WTC11 (cell line): Measurements from ENCODE around the gene SERPINB12.

Source experiments
- ATF1 ChIP-seq: sonication (generic); formaldehyde crosslinking; IDR thresholded peaks from 2 replicates; pipeline ENCODE4 v1.8.1; 2023; ENCODE audit warnings: mild to moderate bottlenecking, moderate library complexity, missing genetic modification reagents
- EMX1 ChIP-seq: fragments of 250-450 bp; sonication (Bioruptor Pico); IDR thresholded peaks from 2 replicates; pipeline ENCODE4 v1.8.0; 2021; ENCODE audit warnings: mild to moderate bottlenecking
- KAT7 ChIP-seq: sonication (generic); formaldehyde crosslinking; IDR thresholded peaks from 2 replicates; pipeline ENCODE4 v1.8.1; 2023; ENCODE audit warnings: missing genetic modification reagents, mild to moderate bottlenecking, borderline replicate concordance
- NFYB ChIP-seq: sonication (generic); formaldehyde crosslinking; conservative IDR thresholded peaks from 2 replicates; pipeline ENCODE4 v1.8.0; 2022; ENCODE audit warnings: low read depth, missing genetic modification reagents
- NR2C2 ChIP-seq: sonication (generic); formaldehyde crosslinking; IDR thresholded peaks from 2 replicates; pipeline ENCODE4 v1.8.0; 2022; ENCODE audit warnings: mild to moderate bottlenecking, missing genetic modification reagents
- ZNF263 ChIP-seq: sonication (generic); formaldehyde crosslinking; IDR thresholded peaks from 2 replicates; pipeline ENCODE4 v1.8.1; 2022; ENCODE audit warnings: low read depth, mild to moderate bottlenecking, moderate library complexity, missing genetic modification reagents
- TF ChIP-seq, protein P1 (sequence below): fragments of 200-600 bp; IDR thresholded peaks from 2 replicates; pipeline ENCODE4 v1.8.0; 2022; ENCODE audit warnings: antibody characterized with exemption
- TF ChIP-seq, protein P2 (sequence below): sonication (generic); formaldehyde crosslinking; IDR thresholded peaks from 2 replicates; pipeline ENCODE4 v1.8.1; 2022; ENCODE audit warnings: low read depth, mild to moderate bottlenecking, moderate library complexity, missing genetic modification reagents, borderline replicate concordance
- TF ChIP-seq, protein P3 (sequence below): sonication (generic); formaldehyde crosslinking; IDR thresholded peaks from 2 replicates; pipeline ENCODE4 v1.8.1; 2023; ENCODE audit warnings: mild to moderate bottlenecking, missing genetic modification reagents, moderate library complexity

DNA sequence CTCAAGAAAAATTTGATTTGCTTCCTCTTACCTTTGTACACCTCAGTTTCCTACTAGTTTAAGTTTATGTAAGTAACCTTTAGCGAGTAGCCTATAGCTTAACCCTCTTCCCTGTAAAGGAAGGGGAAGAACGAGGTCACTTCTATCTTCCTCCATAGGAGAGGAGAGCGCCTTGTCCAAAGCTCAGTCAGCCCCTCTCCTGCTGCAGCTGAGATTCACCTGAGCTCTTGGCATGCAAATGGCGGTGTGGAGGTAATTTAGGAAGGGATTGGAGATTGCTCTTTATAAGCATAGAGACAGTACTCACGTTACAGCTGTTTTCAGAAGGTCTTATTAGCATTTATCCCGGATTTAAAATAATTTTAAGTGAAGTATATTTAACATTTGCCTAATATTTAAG lies 27.8 kb upstream of the SERPINB12 start:
- TF ChIP-seq, protein P1, sequence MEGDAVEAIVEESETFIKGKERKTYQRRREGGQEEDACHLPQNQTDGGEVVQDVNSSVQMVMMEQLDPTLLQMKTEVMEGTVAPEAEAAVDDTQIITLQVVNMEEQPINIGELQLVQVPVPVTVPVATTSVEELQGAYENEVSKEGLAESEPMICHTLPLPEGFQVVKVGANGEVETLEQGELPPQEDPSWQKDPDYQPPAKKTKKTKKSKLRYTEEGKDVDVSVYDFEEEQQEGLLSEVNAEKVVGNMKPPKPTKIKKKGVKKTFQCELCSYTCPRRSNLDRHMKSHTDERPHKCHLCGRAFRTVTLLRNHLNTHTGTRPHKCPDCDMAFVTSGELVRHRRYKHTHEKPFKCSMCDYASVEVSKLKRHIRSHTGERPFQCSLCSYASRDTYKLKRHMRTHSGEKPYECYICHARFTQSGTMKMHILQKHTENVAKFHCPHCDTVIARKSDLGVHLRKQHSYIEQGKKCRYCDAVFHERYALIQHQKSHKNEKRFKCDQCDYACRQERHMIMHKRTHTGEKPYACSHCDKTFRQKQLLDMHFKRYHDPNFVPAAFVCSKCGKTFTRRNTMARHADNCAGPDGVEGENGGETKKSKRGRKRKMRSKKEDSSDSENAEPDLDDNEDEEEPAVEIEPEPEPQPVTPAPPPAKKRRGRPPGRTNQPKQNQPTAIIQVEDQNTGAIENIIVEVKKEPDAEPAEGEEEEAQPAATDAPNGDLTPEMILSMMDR: no peak
- TF ChIP-seq ZNF263 (CRISPR knock-in tag) (no peak), KAT7 (CRISPR knock-in tag) (no peak), NFYB (CRISPR knock-in tag) (no peak), NR2C2 (CRISPR knock-in tag) (no peak), EMX1 (no peak), ATF1 (CRISPR knock-in tag) (no peak)
- TF ChIP-seq, protein P2, sequence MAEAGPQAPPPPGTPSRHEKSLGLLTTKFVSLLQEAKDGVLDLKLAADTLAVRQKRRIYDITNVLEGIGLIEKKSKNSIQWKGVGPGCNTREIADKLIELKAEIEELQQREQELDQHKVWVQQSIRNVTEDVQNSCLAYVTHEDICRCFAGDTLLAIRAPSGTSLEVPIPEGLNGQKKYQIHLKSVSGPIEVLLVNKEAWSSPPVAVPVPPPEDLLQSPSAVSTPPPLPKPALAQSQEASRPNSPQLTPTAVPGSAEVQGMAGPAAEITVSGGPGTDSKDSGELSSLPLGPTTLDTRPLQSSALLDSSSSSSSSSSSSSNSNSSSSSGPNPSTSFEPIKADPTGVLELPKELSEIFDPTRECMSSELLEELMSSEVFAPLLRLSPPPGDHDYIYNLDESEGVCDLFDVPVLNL: no peak
- TF ChIP-seq, protein P3, sequence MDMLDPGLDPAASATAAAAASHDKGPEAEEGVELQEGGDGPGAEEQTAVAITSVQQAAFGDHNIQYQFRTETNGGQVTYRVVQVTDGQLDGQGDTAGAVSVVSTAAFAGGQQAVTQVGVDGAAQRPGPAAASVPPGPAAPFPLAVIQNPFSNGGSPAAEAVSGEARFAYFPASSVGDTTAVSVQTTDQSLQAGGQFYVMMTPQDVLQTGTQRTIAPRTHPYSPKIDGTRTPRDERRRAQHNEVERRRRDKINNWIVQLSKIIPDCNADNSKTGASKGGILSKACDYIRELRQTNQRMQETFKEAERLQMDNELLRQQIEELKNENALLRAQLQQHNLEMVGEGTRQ (CRISPR knock-in tag): no peak
